HG03108 (cell line): ENCODE results near the gene TTK.
"Not testable (repeated sequence)": the region's sequence is repeated elsewhere in the genome, so short reads cannot be mapped to it uniquely, and the experiment has no call there.

Source experiments
- ATAC-seq: cut with Tn5 transposase; IDR thresholded peaks from one replicate; pipeline ENCODE4 v1.9.1; 2021; ENCODE audit warnings: moderate library complexity; ENCODE audit not compliant: unreplicated experiment

TTK gene

DNA sequence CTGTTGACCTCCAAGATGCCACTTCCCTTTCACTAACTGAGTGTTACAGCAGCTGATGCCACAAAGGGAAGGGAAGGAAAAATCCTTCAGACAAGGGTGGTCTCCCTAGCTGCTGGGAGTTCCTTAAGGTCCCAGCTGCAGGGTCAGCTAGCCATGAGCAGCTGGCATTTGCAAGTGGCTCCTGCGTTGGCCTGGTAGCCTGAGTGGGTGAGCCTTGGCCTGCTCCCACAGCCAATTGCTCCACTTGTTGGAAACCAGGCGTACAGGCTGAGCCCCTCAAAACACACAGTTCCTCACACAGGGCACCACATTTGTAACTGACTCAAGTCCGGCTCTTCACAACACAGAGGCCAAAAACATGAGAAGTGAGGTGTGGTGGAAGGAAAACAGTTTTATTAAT lies 16.7 kb downstream of the TTK start:
- no peak for ATAC-seq

DNA sequence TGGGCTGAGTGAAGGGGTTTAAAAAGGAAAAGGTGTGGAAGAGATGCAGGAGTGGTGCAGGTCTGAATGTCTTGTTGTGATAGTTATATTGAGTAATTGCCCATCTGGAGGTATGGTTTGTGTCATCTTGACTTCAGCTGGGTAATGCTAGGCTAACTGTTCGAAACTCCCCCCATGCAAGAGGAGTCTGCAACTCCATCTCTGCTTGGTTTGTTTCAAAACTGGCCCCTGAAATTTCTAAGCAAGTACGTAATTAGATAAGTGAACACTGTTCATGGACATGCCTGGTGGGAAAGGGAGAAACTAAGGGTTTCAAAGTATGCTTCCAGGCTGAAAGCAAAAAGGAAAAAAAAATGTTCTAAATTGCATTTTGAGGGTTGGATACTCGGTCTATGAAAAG lies 17.1 kb downstream of the TTK start:
- ATAC-seq: no peak

GRCh38 chr6:80022803-80023202 lies 18.4 kb downstream of the TTK start:
- no peak for ATAC-seq

GRCh38 chr6:80028589-80028988 lies 24.1 kb downstream of the TTK start:
- no peak for ATAC-seq

DNA sequence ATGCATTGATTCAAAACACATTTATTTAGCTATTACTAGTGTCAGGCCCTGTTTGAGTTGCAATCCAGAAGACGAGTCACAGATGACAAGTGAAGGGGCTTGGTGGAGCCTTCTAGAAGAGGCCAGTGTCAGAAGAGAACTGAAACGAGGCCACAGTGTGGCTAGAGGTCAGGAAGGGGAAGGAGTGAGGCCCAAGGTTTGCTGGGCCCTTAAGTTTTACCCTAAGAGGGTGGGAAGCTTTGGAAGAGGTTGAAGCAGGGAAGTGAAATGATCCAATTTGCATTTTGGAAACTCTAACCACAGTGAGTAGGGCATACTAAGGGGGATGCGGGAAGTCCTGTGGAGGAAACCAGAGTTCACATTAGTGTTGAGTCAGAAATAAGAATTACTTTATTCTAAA lies 25.0 kb downstream of the TTK start:
- ATAC-seq: peak; percentile 79

DNA sequence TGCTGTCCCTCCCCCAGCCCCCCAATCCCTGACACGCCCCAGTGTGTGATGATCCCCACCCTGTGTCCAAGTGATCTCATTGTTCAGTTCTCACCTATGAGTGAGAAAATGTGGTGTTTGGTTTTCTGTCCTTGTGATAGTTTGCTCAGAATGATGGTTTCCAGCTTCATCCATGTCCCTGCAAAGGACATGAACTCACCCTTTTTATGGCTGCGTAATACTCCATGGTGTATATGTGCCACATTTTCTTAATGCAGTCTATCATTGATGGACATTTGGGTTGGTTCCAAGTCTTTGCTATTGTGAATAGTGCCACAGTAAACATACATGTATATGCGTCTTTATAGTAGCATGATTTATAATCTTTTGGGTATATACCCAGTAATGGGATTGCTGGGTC lies 43.8 kb downstream of the TTK start:
- not testable (repeated sequence) for ATAC-seq

DNA sequence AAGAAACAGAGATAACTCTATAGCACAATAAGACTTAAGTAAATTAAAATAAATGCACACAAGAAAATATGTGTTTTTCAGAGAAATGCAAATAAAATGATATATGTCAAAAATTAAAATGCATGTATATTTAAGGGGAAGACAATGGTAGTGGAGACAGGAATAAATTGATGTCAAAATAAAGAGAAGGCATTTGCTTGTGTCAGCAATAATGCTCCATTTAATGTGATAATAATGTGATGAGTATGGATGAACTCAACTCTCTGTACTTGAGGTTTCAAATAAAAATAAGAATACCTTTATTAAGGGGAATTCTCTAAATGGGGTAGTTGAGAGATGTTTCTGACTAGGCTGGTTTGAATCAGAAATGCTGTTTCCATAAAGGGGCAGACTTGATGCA lies 56.3 kb downstream of the TTK start:
- ATAC-seq: no peak

GRCh38 chr6:80068146-80068545 lies 63.7 kb downstream of the TTK start:
- ATAC-seq: not testable (repeated sequence)

GRCh38 chr6:80070431-80070830 lies 66.0 kb downstream of the TTK start:
- ATAC-seq: not testable (repeated sequence)

DNA sequence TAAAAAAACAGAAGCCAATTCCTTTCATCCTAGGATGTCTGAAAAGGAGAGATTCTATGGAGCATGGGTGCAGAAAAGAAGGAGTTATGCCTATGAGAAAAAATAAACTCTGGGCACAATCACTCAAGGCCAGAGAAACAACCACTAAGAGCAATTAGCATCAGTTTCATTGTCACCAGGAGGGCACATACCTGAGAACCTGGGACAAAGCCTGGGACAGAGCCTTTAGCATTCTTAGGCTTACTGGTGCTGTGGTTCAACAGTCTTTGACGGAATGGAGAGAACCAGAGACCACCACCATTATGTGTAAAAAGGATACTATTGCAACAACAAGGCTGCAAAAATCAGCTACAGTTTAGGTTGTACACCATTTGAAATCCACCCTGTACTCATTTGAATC lies 72.6 kb downstream of the TTK start:
- no peak for ATAC-seq

GRCh38 chr6:80088637-80089036 lies 84.2 kb downstream of the TTK start:
- ATAC-seq: no peak

- no peak for ATAC-seq
Observed at GRCh38 chr6:80091506-80091905, 87.1 kb downstream of the TTK start.
